WTC11 (cell line): Measurements from ENCODE around the gene MAST4.

ENCODE experiments used
- KAT7 ChIP-seq: sonication (generic); formaldehyde crosslinking; IDR thresholded peaks from 2 replicates; pipeline ENCODE4 v1.8.1; 2023; ENCODE audit warnings: missing genetic modification reagents, mild to moderate bottlenecking, borderline replicate concordance
- TP53 ChIP-seq: sonication (generic); formaldehyde crosslinking; IDR thresholded peaks from 2 replicates; pipeline ENCODE4 v1.8.1; 2023; ENCODE audit warnings: mild to moderate bottlenecking, missing genetic modification reagents
- TF ChIP-seq, protein P1 (sequence below): sonication (generic); formaldehyde crosslinking; conservative IDR thresholded peaks from 2 replicates; pipeline ENCODE4 v1.8.1; 2022; ENCODE audit warnings: mild to moderate bottlenecking, missing genetic modification reagents
- TF ChIP-seq, protein P2 (sequence below): fragments of 200-600 bp; IDR thresholded peaks from 2 replicates; pipeline ENCODE4 v1.8.0; 2022; ENCODE audit warnings: antibody characterized with exemption
- TF ChIP-seq, protein P3 (sequence below): sonication (generic); formaldehyde crosslinking; IDR thresholded peaks from 2 replicates; pipeline ENCODE4 v1.8.1; 2023; ENCODE audit warnings: mild to moderate bottlenecking, missing genetic modification reagents, moderate library complexity
- TF ChIP-seq, protein P4 (sequence below): sonication (generic); formaldehyde crosslinking; IDR thresholded peaks from 2 replicates; pipeline ENCODE4 v1.8.1; 2023; ENCODE audit warnings: mild to moderate bottlenecking, missing genetic modification reagents
- TF ChIP-seq, protein P5 (sequence below): sonication (generic); formaldehyde crosslinking; IDR thresholded peaks from 2 replicates; pipeline ENCODE4 v1.8.1; 2023; ENCODE audit warnings: mild to moderate bottlenecking, moderate library complexity, missing genetic modification reagents
- TF ChIP-seq, protein P6 (sequence below): fragments of 250-450 bp; sonication (Bioruptor Pico); IDR thresholded peaks from 2 replicates; pipeline ENCODE4 v1.8.0; 2021; ENCODE audit warnings: mild to moderate bottlenecking

DNA sequence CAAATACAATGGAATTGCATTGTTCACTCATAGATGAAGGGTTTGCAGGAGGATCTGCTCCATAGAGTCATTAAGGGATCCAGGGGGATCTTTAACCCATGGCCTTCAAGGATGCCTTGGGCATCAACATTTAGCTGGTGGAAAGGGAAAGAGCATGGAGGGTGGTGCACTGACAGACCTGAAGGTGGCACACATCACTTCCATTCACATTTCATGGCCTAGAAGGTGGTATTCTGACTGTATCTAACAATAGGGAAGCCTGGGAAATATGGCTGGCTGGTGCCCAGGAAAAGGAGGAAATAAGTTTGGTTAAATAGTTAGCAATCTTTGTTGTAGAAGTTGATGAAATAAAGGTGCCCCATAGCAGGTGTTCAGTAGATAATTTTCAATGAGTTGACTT lies 370.2 kb downstream of the MAST4 start:
- TF ChIP-seq, protein P1, sequence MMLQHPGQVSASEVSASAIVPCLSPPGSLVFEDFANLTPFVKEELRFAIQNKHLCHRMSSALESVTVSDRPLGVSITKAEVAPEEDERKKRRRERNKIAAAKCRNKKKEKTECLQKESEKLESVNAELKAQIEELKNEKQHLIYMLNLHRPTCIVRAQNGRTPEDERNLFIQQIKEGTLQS (CRISPR knock-in tag): no peak
- TF ChIP-seq, protein P2, sequence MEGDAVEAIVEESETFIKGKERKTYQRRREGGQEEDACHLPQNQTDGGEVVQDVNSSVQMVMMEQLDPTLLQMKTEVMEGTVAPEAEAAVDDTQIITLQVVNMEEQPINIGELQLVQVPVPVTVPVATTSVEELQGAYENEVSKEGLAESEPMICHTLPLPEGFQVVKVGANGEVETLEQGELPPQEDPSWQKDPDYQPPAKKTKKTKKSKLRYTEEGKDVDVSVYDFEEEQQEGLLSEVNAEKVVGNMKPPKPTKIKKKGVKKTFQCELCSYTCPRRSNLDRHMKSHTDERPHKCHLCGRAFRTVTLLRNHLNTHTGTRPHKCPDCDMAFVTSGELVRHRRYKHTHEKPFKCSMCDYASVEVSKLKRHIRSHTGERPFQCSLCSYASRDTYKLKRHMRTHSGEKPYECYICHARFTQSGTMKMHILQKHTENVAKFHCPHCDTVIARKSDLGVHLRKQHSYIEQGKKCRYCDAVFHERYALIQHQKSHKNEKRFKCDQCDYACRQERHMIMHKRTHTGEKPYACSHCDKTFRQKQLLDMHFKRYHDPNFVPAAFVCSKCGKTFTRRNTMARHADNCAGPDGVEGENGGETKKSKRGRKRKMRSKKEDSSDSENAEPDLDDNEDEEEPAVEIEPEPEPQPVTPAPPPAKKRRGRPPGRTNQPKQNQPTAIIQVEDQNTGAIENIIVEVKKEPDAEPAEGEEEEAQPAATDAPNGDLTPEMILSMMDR: no peak
- TF ChIP-seq, protein P3, sequence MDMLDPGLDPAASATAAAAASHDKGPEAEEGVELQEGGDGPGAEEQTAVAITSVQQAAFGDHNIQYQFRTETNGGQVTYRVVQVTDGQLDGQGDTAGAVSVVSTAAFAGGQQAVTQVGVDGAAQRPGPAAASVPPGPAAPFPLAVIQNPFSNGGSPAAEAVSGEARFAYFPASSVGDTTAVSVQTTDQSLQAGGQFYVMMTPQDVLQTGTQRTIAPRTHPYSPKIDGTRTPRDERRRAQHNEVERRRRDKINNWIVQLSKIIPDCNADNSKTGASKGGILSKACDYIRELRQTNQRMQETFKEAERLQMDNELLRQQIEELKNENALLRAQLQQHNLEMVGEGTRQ (CRISPR knock-in tag): no peak
- TF ChIP-seq TP53 (CRISPR knock-in tag): no peak
- TF ChIP-seq, protein P4, sequence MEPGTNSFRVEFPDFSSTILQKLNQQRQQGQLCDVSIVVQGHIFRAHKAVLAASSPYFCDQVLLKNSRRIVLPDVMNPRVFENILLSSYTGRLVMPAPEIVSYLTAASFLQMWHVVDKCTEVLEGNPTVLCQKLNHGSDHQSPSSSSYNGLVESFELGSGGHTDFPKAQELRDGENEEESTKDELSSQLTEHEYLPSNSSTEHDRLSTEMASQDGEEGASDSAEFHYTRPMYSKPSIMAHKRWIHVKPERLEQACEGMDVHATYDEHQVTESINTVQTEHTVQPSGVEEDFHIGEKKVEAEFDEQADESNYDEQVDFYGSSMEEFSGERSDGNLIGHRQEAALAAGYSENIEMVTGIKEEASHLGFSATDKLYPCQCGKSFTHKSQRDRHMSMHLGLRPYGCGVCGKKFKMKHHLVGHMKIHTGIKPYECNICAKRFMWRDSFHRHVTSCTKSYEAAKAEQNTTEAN: no peak
- TF ChIP-seq, protein P5, sequence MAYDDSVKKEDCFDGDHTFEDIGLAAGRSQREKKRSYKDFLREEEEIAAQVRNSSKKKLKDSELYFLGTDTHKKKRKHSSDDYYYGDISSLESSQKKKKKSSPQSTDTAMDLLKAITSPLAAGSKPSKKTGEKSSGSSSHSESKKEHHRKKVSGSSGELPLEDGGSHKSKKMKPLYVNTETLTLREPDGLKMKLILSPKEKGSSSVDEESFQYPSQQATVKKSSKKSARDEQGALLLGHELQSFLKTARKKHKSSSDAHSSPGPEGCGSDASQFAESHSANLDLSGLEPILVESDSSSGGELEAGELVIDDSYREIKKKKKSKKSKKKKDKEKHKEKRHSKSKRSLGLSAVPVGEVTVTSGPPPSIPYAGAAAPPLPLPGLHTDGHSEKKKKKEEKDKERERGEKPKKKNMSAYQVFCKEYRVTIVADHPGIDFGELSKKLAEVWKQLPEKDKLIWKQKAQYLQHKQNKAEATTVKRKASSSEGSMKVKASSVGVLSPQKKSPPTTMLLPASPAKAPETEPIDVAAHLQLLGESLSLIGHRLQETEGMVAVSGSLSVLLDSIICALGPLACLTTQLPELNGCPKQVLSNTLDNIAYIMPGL (CRISPR knock-in tag): no peak
- no peak for TF ChIP-seq KAT7 (CRISPR knock-in tag)
- TF ChIP-seq, protein P6, sequence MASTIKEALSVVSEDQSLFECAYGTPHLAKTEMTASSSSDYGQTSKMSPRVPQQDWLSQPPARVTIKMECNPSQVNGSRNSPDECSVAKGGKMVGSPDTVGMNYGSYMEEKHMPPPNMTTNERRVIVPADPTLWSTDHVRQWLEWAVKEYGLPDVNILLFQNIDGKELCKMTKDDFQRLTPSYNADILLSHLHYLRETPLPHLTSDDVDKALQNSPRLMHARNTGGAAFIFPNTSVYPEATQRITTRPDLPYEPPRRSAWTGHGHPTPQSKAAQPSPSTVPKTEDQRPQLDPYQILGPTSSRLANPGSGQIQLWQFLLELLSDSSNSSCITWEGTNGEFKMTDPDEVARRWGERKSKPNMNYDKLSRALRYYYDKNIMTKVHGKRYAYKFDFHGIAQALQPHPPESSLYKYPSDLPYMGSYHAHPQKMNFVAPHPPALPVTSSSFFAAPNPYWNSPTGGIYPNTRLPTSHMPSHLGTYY (CRISPR knock-in tag): no peak
